NCI-H82 (cell line): ENCODE data around the gene SAMD15.
"Not testable (repeated sequence)": the region's sequence is repeated elsewhere in the genome, so short reads cannot be mapped to it uniquely, and the experiment has no call there.

Experiments
- DNase-seq: peaks from one replicate; lab custom pipeline; 2025; lab: John Stamatoyannopoulos, UW

SAMD15 gene

DNA sequence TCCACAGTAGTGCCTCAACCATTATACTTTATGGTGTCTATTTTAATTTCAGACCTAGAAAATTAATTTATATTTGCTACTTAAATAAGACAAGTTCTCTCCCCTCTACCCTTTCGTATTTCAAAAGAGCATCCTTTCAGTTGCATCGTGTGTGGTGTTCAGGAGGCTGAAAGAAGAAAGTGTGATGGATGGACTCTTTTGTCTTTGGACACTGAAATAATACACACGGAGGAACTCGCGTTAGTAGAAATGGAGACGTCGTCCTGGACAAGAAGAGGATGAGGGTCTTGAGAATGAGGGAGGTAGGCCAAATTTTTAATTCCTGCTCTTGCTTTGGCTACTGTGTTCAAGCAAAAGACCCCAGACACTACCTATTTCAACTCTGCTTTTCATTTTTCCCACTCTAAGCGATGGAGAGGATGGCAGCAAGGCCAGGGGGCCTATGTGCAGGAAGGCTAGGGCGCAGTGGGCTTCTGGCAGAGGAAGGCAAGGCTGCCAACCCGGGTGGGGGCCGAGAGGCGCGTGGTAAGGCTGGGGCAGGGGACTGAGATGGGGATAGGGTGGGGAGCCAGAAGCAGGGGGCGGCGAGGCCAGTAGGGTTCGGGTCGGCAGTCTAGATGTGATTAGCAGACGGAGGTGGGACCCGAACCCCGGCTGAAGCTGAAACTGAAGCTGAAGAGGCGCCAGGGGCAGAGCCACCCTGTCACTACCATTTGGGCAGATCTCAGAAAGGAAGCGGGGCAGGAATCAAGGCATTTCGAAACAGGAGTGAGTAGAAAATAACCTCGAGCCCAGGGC lies 1.0 kb upstream of the SAMD15 start:
- peak; percentile 51 for DNase-seq

DNA sequence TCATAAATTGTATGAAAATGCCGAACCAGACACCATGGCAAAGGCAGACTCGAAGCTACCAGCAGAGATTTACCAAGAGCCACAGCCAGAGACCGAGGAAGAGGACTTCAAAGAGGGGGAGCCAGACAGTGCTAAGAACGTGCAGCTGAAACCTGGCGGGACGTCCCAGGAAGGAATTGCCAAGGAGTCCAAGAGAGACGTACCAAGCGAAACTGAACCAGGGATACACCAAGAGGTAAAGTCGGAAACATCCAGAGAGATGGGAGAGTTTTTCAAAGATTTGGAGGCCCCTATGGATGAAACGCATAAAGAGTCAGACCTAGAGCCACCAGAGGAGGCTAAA lies 294 bp downstream of the SAMD15 start:
- DNase-seq: no peak

- no peak for DNase-seq
Observed at GRCh38 chr14:77378701-77379100, 1.5 kb downstream of the SAMD15 start.

- no peak for DNase-seq
Observed at GRCh38 chr14:77390188-77390587, 13.0 kb downstream of the SAMD15 start.

GRCh38 chr14:77400216-77400615 lies 23.0 kb downstream of the SAMD15 start:
- no peak for DNase-seq

- DNase-seq: no peak
Observed at GRCh38 chr14:77403768-77404167, 26.6 kb downstream of the SAMD15 start.

GRCh38 chr14:77406086-77406485 lies 28.9 kb downstream of the SAMD15 start:
- no peak for DNase-seq

- DNase-seq: no peak
Observed at GRCh38 chr14:77406718-77407117, 29.5 kb downstream of the SAMD15 start.

GRCh38 chr14:77407158-77407557 lies 30.0 kb downstream of the SAMD15 start:
- DNase-seq: no peak

- peak; percentile 52 for DNase-seq
Observed at GRCh38 chr14:77409131-77409533, 32.0 kb downstream of the SAMD15 start.

GRCh38 chr14:77415403-77416030 lies 38.3 kb downstream of the SAMD15 start:
- not testable (repeated sequence) for DNase-seq

GRCh38 chr14:77416098-77416497 lies 38.9 kb downstream of the SAMD15 start:
- not testable (repeated sequence) for DNase-seq

DNA sequence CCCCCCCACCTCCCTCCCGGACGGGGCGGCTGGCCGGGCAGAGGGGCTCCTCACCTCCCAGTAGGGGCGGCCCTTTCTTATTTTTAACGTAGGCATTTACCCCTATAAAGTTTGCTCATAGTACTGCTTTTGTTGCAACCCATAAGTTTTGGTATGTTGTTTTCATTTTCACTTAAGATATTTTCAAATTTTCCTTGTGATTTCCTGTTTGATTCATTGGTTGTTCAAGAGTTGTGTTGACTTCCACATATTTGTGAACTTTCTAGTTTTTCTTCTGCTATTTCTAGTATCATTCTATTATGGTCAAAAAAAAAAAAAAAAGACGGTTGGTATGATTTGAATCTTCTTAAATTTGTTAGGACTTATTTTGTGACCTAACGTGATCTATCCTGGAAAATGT lies 39.7 kb downstream of the SAMD15 start:
- DNase-seq: no peak

GRCh38 chr14:77421201-77421600 lies 44.0 kb downstream of the SAMD15 start:
- DNase-seq: no peak

DNA sequence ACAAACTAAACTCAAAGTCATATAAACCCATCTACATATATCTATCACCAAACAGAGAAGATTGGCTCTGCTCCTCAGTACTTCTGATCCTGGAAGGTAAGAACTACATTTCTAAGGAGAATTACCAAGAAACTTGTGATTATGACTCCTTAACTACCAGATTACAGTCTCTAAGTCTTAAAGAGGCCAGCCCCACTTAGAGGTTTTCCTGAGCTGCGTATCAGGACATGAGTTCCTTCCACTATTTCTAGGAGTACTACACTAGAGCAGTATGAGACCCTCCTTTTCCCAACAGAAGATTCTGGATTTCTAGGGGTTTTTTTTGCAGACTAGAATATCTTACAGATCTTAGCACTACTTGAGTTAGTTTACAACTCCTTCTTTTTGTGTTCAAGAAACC lies 46.2 kb downstream of the SAMD15 start, which contains the start of gene NOXRED1:
Gene NOXRED1 (minus strand): TSS at position 101 of the 400 bp plus-strand sequence. CDS start 634 bp downstream, outside the sequence.
- DNase-seq: no peak

- DNase-seq: no peak
Observed at GRCh38 chr14:77424862-77425261, 47.7 kb downstream of the SAMD15 start.

DNA sequence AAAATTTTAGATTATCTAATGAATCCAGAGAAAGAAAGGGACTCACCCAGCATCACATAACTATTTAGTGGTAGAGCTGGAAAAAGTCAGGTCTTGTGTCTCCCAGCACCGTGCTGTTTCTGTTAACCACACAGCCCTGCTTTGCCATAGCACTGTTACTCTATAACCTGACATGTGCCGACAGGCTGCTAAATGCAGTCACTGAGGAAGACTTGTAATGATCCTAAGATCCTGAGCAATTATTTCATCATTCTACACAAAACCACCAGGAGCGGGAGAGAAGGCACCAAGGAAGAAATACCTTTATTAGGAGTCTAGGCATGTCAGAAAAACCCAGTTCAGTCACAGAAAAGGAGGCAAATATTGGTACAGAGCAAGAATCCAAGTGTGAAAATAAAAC lies 49.2 kb downstream of the SAMD15 start:
- no peak for DNase-seq

DNA sequence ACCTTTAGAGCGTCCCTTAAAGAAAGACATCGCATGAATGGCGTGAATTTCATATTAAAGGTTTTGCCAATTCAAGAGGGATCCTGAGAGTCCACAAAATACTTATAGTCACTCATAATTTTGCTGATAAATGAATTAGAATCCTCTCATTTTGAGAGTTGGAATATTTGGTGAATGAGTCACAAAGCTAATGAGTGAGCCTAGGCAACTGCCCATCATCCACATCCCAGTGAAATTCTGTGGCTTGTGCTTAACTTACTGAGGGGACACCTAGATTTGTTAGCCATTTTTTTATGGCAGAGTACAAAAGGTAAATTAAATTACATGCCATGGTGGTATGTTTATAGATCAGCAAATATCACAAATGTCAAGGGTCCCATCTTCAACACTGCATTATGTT lies 58.9 kb downstream of the SAMD15 start:
- DNase-seq: no peak

DNA sequence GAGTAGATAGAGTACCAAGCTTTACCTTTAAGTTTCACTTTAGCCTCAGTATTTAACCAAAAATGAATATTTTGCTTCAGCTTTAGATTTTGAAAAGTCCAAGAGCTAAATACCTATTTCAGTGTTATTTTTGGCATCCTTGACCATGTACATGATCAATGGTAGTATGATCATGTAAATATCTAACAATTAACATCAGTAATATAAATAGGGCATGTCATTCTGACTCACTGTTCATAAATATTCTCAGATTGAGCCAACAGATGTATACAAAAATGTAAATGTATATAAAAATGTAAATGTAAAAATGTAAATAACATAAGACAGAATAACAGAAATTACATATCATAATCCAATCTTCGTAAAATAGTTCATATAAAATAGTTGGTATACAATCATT lies 61.4 kb downstream of the SAMD15 start:
- no peak for DNase-seq

DNA sequence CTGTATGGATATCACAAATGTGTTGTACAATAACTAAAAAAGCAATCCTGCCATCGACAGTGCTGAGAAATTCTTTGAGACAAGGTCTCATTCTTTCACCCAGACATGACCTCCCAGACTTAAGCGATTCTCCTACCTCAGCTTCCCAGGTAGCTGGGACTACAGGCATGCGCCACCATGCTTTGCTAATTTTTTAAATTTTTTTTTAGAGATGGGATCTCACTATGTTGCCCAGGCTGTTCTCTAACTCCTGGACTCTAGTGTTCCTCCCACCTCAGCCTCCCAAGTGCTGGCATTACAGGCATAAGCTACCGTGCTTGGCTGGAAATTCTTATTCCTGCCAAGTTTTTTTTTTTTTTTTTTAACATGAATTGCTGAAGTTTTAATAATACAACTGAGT lies 62.7 kb downstream of the SAMD15 start:
- DNase-seq: no peak
